ENCODE results near the gene GLRX5. TPM values are rescaled to one million over a fixed set of nuclear protein-coding genes. Genes with fewer than 3 reads are reported as not detected.

Gene GLRX5
- total RNA-seq, 3 donors from 2014 or later, result 29.1 to 36.1 (median 33.6) TPM

DNA sequence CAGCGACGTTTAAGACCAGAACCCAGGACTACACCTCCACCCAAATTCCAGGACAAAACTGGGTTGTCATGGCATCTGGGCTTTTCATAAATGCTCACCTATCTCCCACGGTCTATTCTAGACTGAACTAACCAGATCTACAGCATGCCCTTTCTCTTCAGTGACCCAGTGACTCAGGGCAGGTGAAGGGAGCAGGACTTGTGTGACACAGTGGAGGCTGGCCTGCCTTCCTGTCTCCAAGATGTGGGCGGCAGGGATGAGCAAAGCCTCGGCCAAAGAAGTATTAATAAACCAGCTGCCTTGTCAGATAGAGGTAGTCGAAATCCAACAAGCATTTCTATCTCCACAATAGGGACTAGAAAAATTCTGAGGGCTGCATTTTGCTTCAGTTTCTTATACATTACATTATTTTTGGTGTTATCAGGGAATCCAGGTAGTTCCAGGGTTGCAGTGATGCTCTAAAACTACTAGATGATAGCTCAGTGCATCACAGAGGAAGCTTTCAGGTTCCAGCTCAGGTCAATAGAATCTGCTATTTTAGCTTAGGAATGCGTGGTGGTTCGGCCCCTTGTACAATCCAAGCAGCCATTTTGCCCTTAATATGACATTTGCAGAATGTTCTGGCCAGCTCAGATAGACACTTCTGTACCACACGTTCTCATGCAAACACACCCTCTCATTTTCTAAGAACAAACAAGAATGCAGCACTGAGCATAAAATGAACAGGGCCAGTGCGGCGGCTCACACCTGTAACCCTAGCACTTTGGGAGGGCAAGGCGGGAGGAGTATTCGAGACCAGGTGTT, 4.2 kb upstream of the GLRX5 start:
- intact Hi-C loops (cut with DNase I; ENCODE audit: low total_unique reads), result loop anchor here (5.0 kb wide), 1 partner anchor 93 kb away; no protein-coding TSS in a partner anchor
- Histone ChIP-seq H3K36me3 (no peaks in the 10 kb centered on the region), H3K4me1 (peaks cover 2 to 27% of the 10 kb centered on the region in 2 donors), H3K4me3 (peak overlapping the region in 1 of 3 donors; percentile 16), H3K27me3 (no peaks in the 10 kb centered on the region), H3K27ac (peak overlapping the region; percentile 39 to 42), H3K9me3 (no peaks in the 10 kb centered on the region)
- DNase-seq (ENCODE audit: low spot score in 2 of 2), result no peak
- TF ChIP-seq, protein P1, sequence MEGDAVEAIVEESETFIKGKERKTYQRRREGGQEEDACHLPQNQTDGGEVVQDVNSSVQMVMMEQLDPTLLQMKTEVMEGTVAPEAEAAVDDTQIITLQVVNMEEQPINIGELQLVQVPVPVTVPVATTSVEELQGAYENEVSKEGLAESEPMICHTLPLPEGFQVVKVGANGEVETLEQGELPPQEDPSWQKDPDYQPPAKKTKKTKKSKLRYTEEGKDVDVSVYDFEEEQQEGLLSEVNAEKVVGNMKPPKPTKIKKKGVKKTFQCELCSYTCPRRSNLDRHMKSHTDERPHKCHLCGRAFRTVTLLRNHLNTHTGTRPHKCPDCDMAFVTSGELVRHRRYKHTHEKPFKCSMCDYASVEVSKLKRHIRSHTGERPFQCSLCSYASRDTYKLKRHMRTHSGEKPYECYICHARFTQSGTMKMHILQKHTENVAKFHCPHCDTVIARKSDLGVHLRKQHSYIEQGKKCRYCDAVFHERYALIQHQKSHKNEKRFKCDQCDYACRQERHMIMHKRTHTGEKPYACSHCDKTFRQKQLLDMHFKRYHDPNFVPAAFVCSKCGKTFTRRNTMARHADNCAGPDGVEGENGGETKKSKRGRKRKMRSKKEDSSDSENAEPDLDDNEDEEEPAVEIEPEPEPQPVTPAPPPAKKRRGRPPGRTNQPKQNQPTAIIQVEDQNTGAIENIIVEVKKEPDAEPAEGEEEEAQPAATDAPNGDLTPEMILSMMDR (IDR thresholded peaks at IDR 0.05), result no peak
- no peak for TF ChIP-seq POLR2AphosphoS5 (IDR thresholded peaks at IDR 0.05)
- no peak for TF ChIP-seq POLR2A (IDR thresholded peaks at IDR 0.05)

DNA sequence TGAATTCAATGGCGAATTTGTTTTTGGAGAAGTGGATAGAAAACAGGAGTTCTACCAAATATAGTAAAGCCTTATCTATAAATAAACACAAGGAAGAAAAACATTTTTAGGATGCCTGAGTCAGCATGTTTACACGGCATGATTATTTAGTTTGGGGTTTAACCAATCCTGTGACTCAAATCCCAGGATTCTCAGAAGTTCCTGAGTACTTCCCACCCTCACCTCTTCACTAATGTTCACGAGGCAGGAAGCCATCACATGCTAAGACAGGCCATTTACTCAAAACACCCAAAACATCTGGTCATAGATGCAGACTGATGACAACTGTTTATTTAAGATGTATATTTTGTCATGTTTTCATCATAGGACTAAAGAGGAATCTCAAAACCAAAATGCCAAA, 3.4 kb upstream of the GLRX5 start:
- H3K4me3 ChIP-seq, result no peak overlapping the region
- H3K4me1 ChIP-seq, result peaks cover 5 to 35% of the 10 kb centered on the region in 2 donors

DNA sequence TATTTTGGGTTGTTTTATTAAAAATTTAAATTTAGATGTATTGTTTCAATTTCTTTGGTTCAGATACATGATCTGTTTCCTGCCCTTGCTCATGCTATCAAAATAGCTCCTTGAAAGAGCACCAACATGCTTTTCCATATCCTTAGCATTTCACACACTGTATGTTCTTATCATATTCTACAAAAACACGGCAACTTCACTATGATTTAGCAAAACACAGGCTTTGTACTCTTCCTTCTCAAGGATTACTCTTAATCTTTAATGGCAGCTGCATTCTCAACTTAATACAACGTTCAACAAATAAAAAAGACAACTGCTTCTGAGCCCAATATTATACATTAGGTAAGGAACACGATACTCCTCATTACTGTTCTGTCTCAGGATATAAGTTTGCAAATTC, 2.9 kb upstream of the GLRX5 start:
- Histone ChIP-seq H3K4me3 (no peak overlapping the region), H3K9me3 (no peaks in the 10 kb centered on the region), H3K27ac (no peak overlapping the region), H3K4me1 (peaks cover 5 to 35% of the 10 kb centered on the region in 2 donors), H3K27me3 (no peaks in the 10 kb centered on the region), H3K36me3 (no peaks in the 10 kb centered on the region)
- no peak for DNase-seq (ENCODE audit: low spot score in 2 of 2)
- intact Hi-C loops (cut with DNase I; ENCODE audit: low total_unique reads), result loop anchor here (5.0 kb wide), 1 partner anchor 95 kb away; no protein-coding TSS in a partner anchor
- no peak for TF ChIP-seq POLR2AphosphoS5 (IDR thresholded peaks at IDR 0.05)
- TF ChIP-seq POLR2A (IDR thresholded peaks at IDR 0.05), result no peak
- TF ChIP-seq, protein P1 (IDR thresholded peaks at IDR 0.05), result no peak

More for the DNA sequence above, 3.4 kb upstream of the GLRX5 start:
- Histone ChIP-seq H3K36me3 (no peaks in the 10 kb centered on the region), H3K27me3 (no peaks in the 10 kb centered on the region), H3K9me3 (no peaks in the 10 kb centered on the region), H3K27ac (no peak overlapping the region)
- no peak for DNase-seq (ENCODE audit: low spot score in 2 of 2)
- TF ChIP-seq POLR2A (IDR thresholded peaks at IDR 0.05) (no peak), POLR2AphosphoS5 (IDR thresholded peaks at IDR 0.05) (no peak)
- TF ChIP-seq, protein P1 (IDR thresholded peaks at IDR 0.05), result no peak
- intact Hi-C loops (cut with DNase I; ENCODE audit: low total_unique reads), result loop anchor here (5.0 kb wide), 1 partner anchor 94 kb away; no protein-coding TSS in a partner anchor

DNA sequence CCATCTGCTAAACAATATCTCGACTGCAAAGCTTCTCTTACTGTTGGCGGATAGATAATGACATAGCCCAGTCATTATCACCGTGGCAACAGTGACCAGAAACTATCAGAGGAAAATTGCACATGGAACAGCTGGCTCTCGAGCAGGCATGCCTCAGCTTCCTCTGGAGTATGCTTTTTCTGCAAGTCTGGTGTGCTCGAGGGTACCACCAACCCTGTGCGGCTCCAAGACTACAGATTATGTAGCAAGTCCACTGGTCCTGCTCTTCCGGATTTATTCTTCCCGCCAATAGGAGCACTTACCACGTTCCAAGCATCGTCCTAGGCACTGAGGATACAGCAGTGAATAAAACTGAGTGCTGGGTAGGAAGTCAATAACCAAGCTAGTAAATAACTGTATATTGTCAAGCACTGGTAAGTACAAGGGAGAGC, 1.4 kb upstream of the GLRX5 start:
- Histone ChIP-seq H3K4me1 (peaks cover 9 to 35% of the 10 kb centered on the region in 2 donors), H3K27me3 (no peaks in the 10 kb centered on the region), H3K36me3 (no peaks in the 10 kb centered on the region), H3K27ac (peak overlapping the region; percentile 3 to 93), H3K9me3 (no peaks in the 10 kb centered on the region), H3K4me3 (peak overlapping the region; percentile 70 to 97 (median 94))
- TF ChIP-seq POLR2A (IDR thresholded peaks at IDR 0.05), result no peak
- no peak for TF ChIP-seq POLR2AphosphoS5 (IDR thresholded peaks at IDR 0.05)
- TF ChIP-seq, protein P1 (IDR thresholded peaks at IDR 0.05), result no peak
- DNase-seq (ENCODE audit: low spot score in 2 of 2), result peak in 1 of 2 donors; percentile 15
- intact Hi-C loops (cut with DNase I; ENCODE audit: low total_unique reads), result loop anchor here (5.0 kb wide), 1 partner anchor 96 kb away; no protein-coding TSS in a partner anchor

DNA sequence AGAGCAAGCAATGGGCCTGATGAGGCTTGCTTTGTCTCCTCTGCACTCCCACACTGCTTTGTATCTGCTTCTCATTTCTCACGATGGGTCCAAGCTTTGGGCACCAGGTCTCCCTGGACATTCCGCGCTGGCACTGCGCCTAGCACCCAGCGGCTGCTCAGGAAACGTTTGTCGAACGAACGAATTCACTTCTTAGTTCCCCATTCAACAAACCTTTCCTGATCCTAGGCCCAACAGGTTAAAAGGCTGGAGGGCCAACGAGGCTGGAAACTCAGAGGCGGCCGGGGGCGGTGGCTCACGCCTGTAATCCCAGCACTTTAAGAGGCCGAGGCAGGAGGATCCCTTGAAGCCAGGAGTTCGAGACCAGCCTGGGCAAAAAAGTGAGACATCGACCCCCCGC, 1.0 kb upstream of the GLRX5 start:
- intact Hi-C loops (cut with DNase I; ENCODE audit: low total_unique reads), result loop anchor here (5.0 kb wide), 1 partner anchor 97 kb away; no protein-coding TSS in a partner anchor
- DNase-seq (ENCODE audit: low spot score in 2 of 2), result peak in 1 of 2 donors; percentile 18
- no peak for TF ChIP-seq POLR2AphosphoS5 (IDR thresholded peaks at IDR 0.05)
- TF ChIP-seq, protein P1 (IDR thresholded peaks at IDR 0.05), result no peak
- no peak for TF ChIP-seq POLR2A (IDR thresholded peaks at IDR 0.05)
- Histone ChIP-seq H3K4me1 (peaks cover 9 to 35% of the 10 kb centered on the region in 2 donors), H3K4me3 (peak overlapping the region; percentile 70 to 97 (median 94)), H3K9me3 (no peaks in the 10 kb centered on the region), H3K36me3 (no peaks in the 10 kb centered on the region), H3K27ac (peak overlapping the region; percentile 3 to 93), H3K27me3 (no peaks in the 10 kb centered on the region)

Measured in breast epithelium (tissue), 4 donors.